Heart right ventricle (tissue), 16 donors: ENCODE data around the gene FAM50B. TPM values are rescaled to one million over a fixed set of nuclear protein-coding genes. Genes with fewer than 3 reads are reported as not detected.

Experiments used
- ATAC-seq, 8 donors: fragments of 200-7000 bp; cut with Tn5 transposase; one replicate each; pipeline ENCODE4 v1.9.1; 2020; ENCODE audit warnings: mild to moderate bottlenecking in 8 of 8, moderate library complexity in 8 of 8, moderate number of reproducible peaks in 1 of 8
- DNase-seq, 2 donors: peaks; one replicate each; pipeline ENCODE4 v3.0.0-alpha.2; 2020
- H3K27ac ChIP-seq, 10 donors: fragments of 200-600 bp; sonication (generic) in 2 of 10; one replicate each; pipeline versions ENCODE4 v1.5.0 to v1.8.0; 2020 to 2022; ENCODE audit warnings: mild to moderate bottlenecking in 3 of 10
- H3K27me3 ChIP-seq, 7 donors: fragments of 200-600 bp; one replicate each; pipeline ENCODE4 v1.8.0; 2021 to 2022; ENCODE audit warnings: mild to moderate bottlenecking in 2 of 7
- H3K36me3 ChIP-seq, 9 donors: fragments of 200-600 bp; sonication (generic) in 1 of 9; one replicate each; pipeline versions ENCODE4 v1.5.0 to v1.8.0; 2020 to 2022; ENCODE audit warnings: mild to moderate bottlenecking in 2 of 9
- H3K4me1 ChIP-seq, 9 donors: fragments of 200-600 bp; sonication (generic) in 1 of 9; one replicate each; pipeline versions ENCODE4 v1.5.0 to v1.8.0; 2020 to 2022; ENCODE audit warnings: mild to moderate bottlenecking in 4 of 9
- H3K4me3 ChIP-seq, 10 donors: fragments of 200-600 bp; sonication (generic) in 2 of 10; one replicate each; pipeline versions ENCODE4 v1.5.0 to v1.8.0; 2020 to 2022; ENCODE audit warnings: mild to moderate bottlenecking in 7 of 10, moderate library complexity in 2 of 10
- H3K9me3 ChIP-seq, 11 donors: fragments of 200-600 bp in 10 of 11; sonication (generic) in 2 of 11; one replicate each; pipeline versions ENCODE4 v1.5.0 to v1.8.0; 2013 to 2022; ENCODE audit warnings: mild to moderate bottlenecking in 2 of 11, control low read depth in 1 of 11, moderate library complexity in 1 of 11
- CTCF ChIP-seq, 9 donors: fragments of 200-600 bp; sonication (generic) in 2 of 9; IDR thresholded peaks; one replicate each; pipeline versions ENCODE4 v1.5.0 to v1.8.0; 2021 to 2022; ENCODE audit warnings: antibody characterized with exemption in 9 of 9, mild to moderate bottlenecking in 5 of 9, moderate library complexity in 1 of 9
- WGBS, 2 donors: extraction: QIAGEN DNeasy Blood & Tissue Kit; methylation state at CpG; one replicate each; pipeline ENCODE4 v1.1.7; 2013; ENCODE audit warnings: inconsistent platforms in 1 of 2; 5-methylcytosine and 5-hydroxymethylcytosine counted together
- intact Hi-C, 10 donors: fragments of 100-400 bp; cut with DNase I; formaldehyde crosslinking; loops; one replicate each; pipeline versions ENCODE4 v1.11.1 to v1.14.2; 2022
- polyA plus RNA-seq, 2 donors: library from polyadenylated mRNA; stranded (reverse); fragments of 200-250 nt; gene quantifications; one replicate each; pipeline ENCODE4 v1.2.3, GENCODE V29; 2013
- total RNA-seq, 10 donors: library from RNA; stranded (reverse); fragmentation: NEBNext Ultra II Directional in 3 of 10; extraction: Animal tissue kit (Norgen Biotek cat#: 25700) in 3 of 10; gene quantifications; one replicate each; pipeline versions ENCODE4 v1.2.1 to v1.2.4, GENCODE V29; 2021 to 2023
- donor health status: Arrhythmogenic right ventricular cardiomyopathy.
- donor health status: ischemic (EF 13 %, LVEDD 7.1; RV severe dilation, severe dysfunction).
- donor health status: healthy with polysubstance abuse.
- donor health status: DM: no; HTN: yes; CAD: no.
- donor health status: DM: no; HTN: no; CAD: no.
- donor health status: ischemic (EF 25% LVEDD 6.9; RV normal size, moderate dysfunction).
- donor health status: ischemic (EF 25% LVEDD 5.7; RV mildly dilated, moderate dysfunction).
- donor health status: healthy.
- donor health status: DM: yes; HTN: yes; CAD: no.
- donor health status: Ischemic cardiomyopathy.
- donor health status: ischemic (EF 35%, LVEDD 5.7; RV mildly dilated, moderate dysfunction).
- donor health status: nonischemic (EF 11% LVEDD 7.7; RV severe dilation, severe dysfunction).
- donor health status: DM: yes; HTN: yes; CAD: no.
- donor health status: PGD.
- donor health status: ischemic (EF 29% LVEDD 5.4; RV normal size, mild dysfunction).
- donor health status: nonischemic (EF 23%, LVEDD 6.1; RV moderate dilation, normal function).

FAM50B gene
- total and polyA plus RNA-seq, 12 donors, result 5.9 to 31.3 (median 22.4) TPM

- intact Hi-C loops, result no loop called here
Observed at GRCh38 chr6:3893487-3893886, 44.3 kb downstream of the FAM50B start.

GRCh38 chr6:3893917-3894316 lies 44.7 kb downstream of the FAM50B start:
- H3K9me3 ChIP-seq, result no peaks in the 10 kb centered on the region
- no peak for TF ChIP-seq CTCF (IDR thresholded peaks at IDR 0.05)
- H3K36me3 ChIP-seq, result no peaks in the 10 kb centered on the region
- H3K27me3 ChIP-seq, result no peaks in the 10 kb centered on the region
- no peak for ATAC-seq
- H3K4me1 ChIP-seq, result peaks cover 0 to 24% (median 11%) of the 10 kb centered on the region in 9 donors
- intact Hi-C loops, result no loop called here
- WGBS, 2 donors, result 89 to 90% methylated on average over 3 of the region's 3 CpGs
- H3K27ac ChIP-seq, result no peak overlapping the region
- H3K4me3 ChIP-seq, result no peak overlapping the region
- no peak for DNase-seq

More at GRCh38 chr6:3893487-3893886, 44.3 kb downstream of the FAM50B start:
- Histone ChIP-seq H3K27ac (no peak overlapping the region), H3K4me3 (no peak overlapping the region), H3K4me1 (peaks cover 2 to 26% (median 12%) of the 10 kb centered on the region in 9 donors), H3K9me3 (no peaks in the 10 kb centered on the region), H3K27me3 (no peaks in the 10 kb centered on the region), H3K36me3 (no peaks in the 10 kb centered on the region)
- 97% methylated on average over 10 of the region's 10 CpGs for WGBS, 2 donors
- TF ChIP-seq CTCF (IDR thresholded peaks at IDR 0.05), result no peak
- ATAC-seq, result no peak
- no peak for DNase-seq

- no peaks in the 10 kb centered on the region for H3K9me3 ChIP-seq
- intact Hi-C loops, result no loop called here
- no peaks in the 10 kb centered on the region for H3K27me3 ChIP-seq
- H3K27ac ChIP-seq, result no peak overlapping the region
- no peak for DNase-seq
- TF ChIP-seq CTCF (IDR thresholded peaks at IDR 0.05), result no peak
- H3K4me1 ChIP-seq, result peaks cover 0 to 24% (median 11%) of the 10 kb centered on the region in 9 donors
- H3K36me3 ChIP-seq, result no peaks in the 10 kb centered on the region
- H3K4me3 ChIP-seq, result no peak overlapping the region
- 85 to 86% methylated on average over 14 of the region's 14 CpGs for WGBS, 2 donors
- no peak for ATAC-seq
Observed at GRCh38 chr6:3894590-3895311, 45.6 kb downstream of the FAM50B start.

GRCh38 chr6:3895312-3895653 lies 46.1 kb downstream of the FAM50B start:
- ATAC-seq, result no peak
- DNase-seq, result no peak
- intact Hi-C loops, result no loop called here
- Histone ChIP-seq H3K9me3 (no peaks in the 10 kb centered on the region), H3K27ac (no peak overlapping the region), H3K27me3 (no peaks in the 10 kb centered on the region), H3K4me1 (peaks cover 0 to 24% (median 11%) of the 10 kb centered on the region in 9 donors), H3K36me3 (no peaks in the 10 kb centered on the region), H3K4me3 (no peak overlapping the region)
- 80 to 85% methylated on average over 6 of the region's 6 CpGs for WGBS, 2 donors
- TF ChIP-seq CTCF (IDR thresholded peaks at IDR 0.05), result no peak
